CD4-positive, alpha-beta T cell (primary cell): ENCODE results near the gene BORCS5. TPM values are rescaled to one million over a fixed set of nuclear protein-coding genes. Genes with fewer than 3 reads are reported as not detected.

Experiments used
- ATAC-seq: fragments of 200-7000 bp; cut with Tn5 transposase; one replicate; pipeline ENCODE4 v1.10.0; 2022; ENCODE audit warnings: mild to moderate bottlenecking; ENCODE audit not compliant: poor library complexity
- CTCF ChIA-PET: fragments of 350-600 bp; sonication (Branson Sonifier 250); formaldehyde crosslinking; loops from one replicate; lab custom pipeline; 2021; ENCODE audit warnings: antibody characterized with exemption, inconsistent platforms; lab: Charles Lee
- POLR2A ChIA-PET: fragments of 350-600 bp; sonication (Branson Sonifier 250); formaldehyde crosslinking; loops from one replicate; lab custom pipeline; 2021; ENCODE audit warnings: antibody characterized with exemption, inconsistent platforms; lab: Charles Lee
- DNase-seq, 14 experiments: peaks; one replicate each; pipeline ENCODE4 v3.0.0-alpha.2; 2013 to 2020; ENCODE audit warnings: mixed read lengths in 2 of 14
- H3K27ac ChIP-seq, 2 donors: one replicate each; pipeline versions ENCODE4 v1.5.1 to v1.7.0; 2013; ENCODE audit warnings: low read length in 2 of 2, low read depth in 1 of 2, mild to moderate bottlenecking in 1 of 2
- H3K27me3 ChIP-seq, 2 experiments: 1 replicate in 1 of 2; 2 replicates in 1 of 2; pipeline versions ENCODE4 v1.6.1 to v1.7.0; 2013; ENCODE audit warnings: low read length in 2 of 2, control low read depth in 1 of 2, mild to moderate bottlenecking in 1 of 2, moderate library complexity in 1 of 2; ENCODE audit not compliant: insufficient read depth in 2 of 2, control insufficient read depth in 1 of 2
- H3K36me3 ChIP-seq: one replicate; pipeline ENCODE4 v1.6.1; 2013; ENCODE audit warnings: low read length, control low read depth; ENCODE audit not compliant: insufficient read depth
- H3K4me1 ChIP-seq: one replicate; pipeline ENCODE4 v1.6.1; 2013; ENCODE audit warnings: low read length, control low read depth; ENCODE audit not compliant: insufficient read depth
- H3K4me3 ChIP-seq: one replicate; pipeline ENCODE4 v1.5.1; 2013; ENCODE audit warnings: mild to moderate bottlenecking, low read length, moderate library complexity
- H3K9me3 ChIP-seq, 2 experiments: 1 replicate in 1 of 2; 2 replicates in 1 of 2; pipeline versions ENCODE4 v1.6.1 to v1.7.0; 2013; ENCODE audit warnings: low read length in 2 of 2, mild to moderate bottlenecking in 2 of 2, control low read depth in 1 of 2, moderate library complexity in 1 of 2; ENCODE audit not compliant: control insufficient read depth in 1 of 2, insufficient read depth in 1 of 2
- H3K27ac Mint-ChIP-seq: one replicate; pipeline ENCODE4 v1.8.0; 2020; ENCODE audit warnings: mixed read lengths
- H3K27me3 Mint-ChIP-seq: one replicate; pipeline ENCODE4 v1.8.0; 2021; ENCODE audit warnings: mixed read lengths
- H3K36me3 Mint-ChIP-seq: one replicate; pipeline ENCODE4 v1.8.0; 2021; ENCODE audit warnings: low read depth, mixed read lengths
- H3K4me1 Mint-ChIP-seq: one replicate; pipeline ENCODE4 v1.8.0; 2021; ENCODE audit warnings: low read depth, mixed read lengths
- H3K4me3 Mint-ChIP-seq: one replicate; pipeline ENCODE4 v1.8.0; 2020; ENCODE audit warnings: mild to moderate bottlenecking, mixed read lengths
- H3K9me3 Mint-ChIP-seq: one replicate; pipeline ENCODE4 v1.8.0; 2020; ENCODE audit warnings: mixed read lengths
- CTCF ChIP-seq: fragments of 200-600 bp; IDR thresholded peaks from one replicate; pipeline ENCODE4 v1.8.0; 2022; ENCODE audit warnings: antibody characterized with exemption, mild to moderate bottlenecking
- intact Hi-C, 2 experiments: fragments of 100-400 bp; cut with DNase I in 1 of 2; cut with micrococcal nuclease in 1 of 2; formaldehyde crosslinking; loops; one replicate each; pipeline versions ENCODE4 v1.15.1 to v1.9.0; 2023 to 2025; cut with DNase I, micrococcal nuclease
- total RNA-seq, 174 experiments: library from RNA in 2 of 174; stranded (reverse) in 2 of 174; gene quantifications; one replicate each; pipeline ENCODE4 v1.2.3 and lab custom pipeline; 2021 to 2026

The BORCS5 gene
- total RNA-seq, 2 experiments from 2014 or later = 36.4 to 39.3 TPM

GRCh38 chr12:12378616-12379015 lies 21.7 kb downstream of the BORCS5 start:
- no peaks in the 10 kb centered on the region for H3K9me3 Mint-ChIP-seq
- no peaks in the 10 kb centered on the region for H3K27me3 Mint-ChIP-seq
- Histone ChIP-seq H3K4me1 (peaks cover 20% of the 10 kb centered on the region), H3K4me3 (no peak overlapping the region), H3K27ac (no peak overlapping the region), H3K36me3 (no peaks in the 10 kb centered on the region), H3K9me3 (no peaks in the 10 kb centered on the region), H3K27me3 (no peaks in the 10 kb centered on the region)
- ChIA-PET POLR2A (interaction anchor here (0.9 to 2.5 kb wide), 11 partner anchors 21 to 358 kb away, joined by 4 to 26 read pairs (median 12); partner anchors contain the start of gene DUSP16), CTCF (interaction anchor here (4.0 kb wide), 1 partner anchor 358 kb away, joined by 17 read pairs; no protein-coding TSS in a partner anchor)
- intact Hi-C loops = loop anchor here (2.0 to 5.0 kb wide), 4 partner anchors 96 to 834 kb away; no protein-coding TSS in a partner anchor
- DNase-seq (peak in 2 of 14 experiments; percentile 25 to 44), ATAC-seq (no peak)
- H3K36me3 Mint-ChIP-seq = peaks cover 44% of the 10 kb centered on the region
- no peak overlapping the region for H3K4me3 Mint-ChIP-seq
- H3K4me1 Mint-ChIP-seq = peaks cover 51% of the 10 kb centered on the region
- TF ChIP-seq CTCF = no peak
- peak overlapping the region; percentile 78 for H3K27ac Mint-ChIP-seq

- DNase-seq = peak in 8 of 14 experiments; percentile 12 to 89 (median 48)
- Histone ChIP-seq H3K9me3 (no peaks in the 10 kb centered on the region), H3K27me3 (no peaks in the 10 kb centered on the region), H3K4me3 (no peak overlapping the region), H3K4me1 (peaks cover 26% of the 10 kb centered on the region), H3K36me3 (no peaks in the 10 kb centered on the region), H3K27ac (peak overlapping the region; percentile 48 to 86)
- H3K4me3 Mint-ChIP-seq = peak overlapping the region; percentile 46
- peaks cover 66% of the 10 kb centered on the region for H3K4me1 Mint-ChIP-seq
- ChIA-PET CTCF (interaction anchor here (0.8 to 1.5 kb wide), 9 partner anchors 17 to 357 kb away, joined by 3 to 5 read pairs (median 3); no protein-coding TSS in a partner anchor), POLR2A (interaction anchor here (0.6 to 2.5 kb wide), 17 partner anchors 10 to 357 kb away, joined by 3 to 19 read pairs (median 8); partner anchors contain the start of gene DUSP16)
- ATAC-seq = peak; percentile 80
- intact Hi-C loops = loop anchor here (1.0 to 5.0 kb wide), 8 partner anchors 62 to 832 kb away; no protein-coding TSS in a partner anchor
- H3K27ac Mint-ChIP-seq = peak overlapping the region; percentile 89
- no peaks in the 10 kb centered on the region for H3K9me3 Mint-ChIP-seq
- H3K27me3 Mint-ChIP-seq = no peaks in the 10 kb centered on the region
- no peak for TF ChIP-seq CTCF
- H3K36me3 Mint-ChIP-seq = peaks cover 56% of the 10 kb centered on the region
These were observed 23.2 kb downstream of the BORCS5 start for GRCh38 chr12:12379831-12380730.

- peaks cover 59% of the 10 kb centered on the region for H3K36me3 Mint-ChIP-seq
- no peak for DNase-seq
- H3K4me1 Mint-ChIP-seq = peaks cover 70% of the 10 kb centered on the region
- intact Hi-C loops = loop anchor here in 1 of 2 experiments (1.0 to 2.0 kb wide), 5 partner anchors 61 to 180 kb away; no protein-coding TSS in a partner anchor
- Histone ChIP-seq H3K4me1 (peaks cover 31% of the 10 kb centered on the region), H3K9me3 (no peaks in the 10 kb centered on the region), H3K36me3 (no peaks in the 10 kb centered on the region), H3K27me3 (no peaks in the 10 kb centered on the region), H3K27ac (peak overlapping the region in 1 of 2 donors; percentile 86), H3K4me3 (no peak overlapping the region)
- no peak for TF ChIP-seq CTCF
- ChIA-PET POLR2A (interaction anchor here (2.2 kb wide), 1 partner anchor 23 kb away, joined by 12 read pairs; no protein-coding TSS in a partner anchor), CTCF (interaction anchor here (0.7 to 1.4 kb wide), 2 partner anchors 173 to 183 kb away, joined by 3 read pairs; no protein-coding TSS in a partner anchor)
- no peaks in the 10 kb centered on the region for H3K9me3 Mint-ChIP-seq
- no peak overlapping the region for H3K4me3 Mint-ChIP-seq
- H3K27ac Mint-ChIP-seq = peak overlapping the region; percentile 89
- H3K27me3 Mint-ChIP-seq = no peaks in the 10 kb centered on the region
- ATAC-seq = no peak
These were observed 24.2 kb downstream of the BORCS5 start for GRCh38 chr12:12380949-12381593.
